ENCODE data around the gene CAB39.
"Not testable (repeated sequence)": the region's sequence is repeated elsewhere in the genome, so short reads cannot be mapped to it uniquely, and the experiment has no call there.

DNA sequence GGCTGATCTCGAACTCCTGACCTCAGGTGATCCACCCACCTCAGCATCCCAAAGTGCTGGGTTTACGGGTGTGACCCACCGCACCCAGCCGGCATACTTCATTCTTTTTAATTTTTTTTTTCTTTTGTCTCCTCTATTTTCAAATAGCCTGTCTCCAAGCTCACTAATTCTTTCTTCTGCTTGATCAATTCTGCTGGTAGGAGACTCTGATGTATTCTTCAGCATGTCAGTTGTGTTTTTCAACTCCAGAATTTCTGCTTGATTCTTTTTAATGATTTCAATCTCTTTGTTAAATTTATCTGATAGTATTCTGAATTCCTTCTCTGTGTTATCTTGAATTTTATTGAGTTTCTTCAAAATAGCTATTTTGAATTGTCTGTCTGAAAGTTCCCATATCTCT is 10.2 kb upstream of the CAB39 start:
- TF ChIP-seq, protein P1, sequence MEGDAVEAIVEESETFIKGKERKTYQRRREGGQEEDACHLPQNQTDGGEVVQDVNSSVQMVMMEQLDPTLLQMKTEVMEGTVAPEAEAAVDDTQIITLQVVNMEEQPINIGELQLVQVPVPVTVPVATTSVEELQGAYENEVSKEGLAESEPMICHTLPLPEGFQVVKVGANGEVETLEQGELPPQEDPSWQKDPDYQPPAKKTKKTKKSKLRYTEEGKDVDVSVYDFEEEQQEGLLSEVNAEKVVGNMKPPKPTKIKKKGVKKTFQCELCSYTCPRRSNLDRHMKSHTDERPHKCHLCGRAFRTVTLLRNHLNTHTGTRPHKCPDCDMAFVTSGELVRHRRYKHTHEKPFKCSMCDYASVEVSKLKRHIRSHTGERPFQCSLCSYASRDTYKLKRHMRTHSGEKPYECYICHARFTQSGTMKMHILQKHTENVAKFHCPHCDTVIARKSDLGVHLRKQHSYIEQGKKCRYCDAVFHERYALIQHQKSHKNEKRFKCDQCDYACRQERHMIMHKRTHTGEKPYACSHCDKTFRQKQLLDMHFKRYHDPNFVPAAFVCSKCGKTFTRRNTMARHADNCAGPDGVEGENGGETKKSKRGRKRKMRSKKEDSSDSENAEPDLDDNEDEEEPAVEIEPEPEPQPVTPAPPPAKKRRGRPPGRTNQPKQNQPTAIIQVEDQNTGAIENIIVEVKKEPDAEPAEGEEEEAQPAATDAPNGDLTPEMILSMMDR (IDR thresholded peaks at IDR 0.05), result not testable (repeated sequence)
- TF ChIP-seq ZFX (IDR thresholded peaks at IDR 0.05; ENCODE audit: borderline replicate concordance), result not testable (repeated sequence)
